MCF 10A (cell line): ENCODE results near the gene PDE2A. TPM values are rescaled to one million over a fixed set of nuclear protein-coding genes. Genes with fewer than 3 reads are reported as not detected.

Experiments used
- BruUV-seq: library from RNA; stranded (reverse); fragments of 400-500 nt; replicated peaks from 2 replicates; lab custom pipeline; 2021; lab: Mats Ljungman, UMichigan
- CTCF ChIA-PET: fragments of 300-600 bp; sonication (Branson Sonifier 250); formaldehyde crosslinking; extraction: SDS; loops from one replicate; lab custom pipeline; 2021; ENCODE audit warnings: antibody characterized with exemption, inconsistent platforms; lab: Yijun Ruan, JAX
- POLR2A ChIA-PET: fragments of 300-600, 350-650 bp; sonication (Branson Sonifier 250); formaldehyde crosslinking; extraction: SDS; loops from one replicate; lab custom pipeline; 2020; ENCODE audit warnings: antibody characterized with exemption, inconsistent platforms; lab: Yijun Ruan, JAX
- DNase-seq: peaks from one replicate; pipeline ENCODE4 v3.0.0-alpha.2; 2018; ENCODE audit not compliant: unreplicated experiment
- H3K27ac Mint-ChIP-seq: one replicate; pipeline ENCODE4 v1.8.0; 2022; ENCODE audit warnings: mild to moderate bottlenecking, low read depth, mixed read lengths; ENCODE audit not compliant: unreplicated experiment
- H3K27me3 Mint-ChIP-seq: one replicate; pipeline ENCODE4 v1.8.0; 2022; ENCODE audit warnings: mixed read lengths; ENCODE audit not compliant: insufficient read depth, unreplicated experiment
- H3K36me3 Mint-ChIP-seq: one replicate; pipeline ENCODE4 v1.8.0; 2022; ENCODE audit warnings: mild to moderate bottlenecking, moderate library complexity, mixed read lengths; ENCODE audit not compliant: insufficient read depth, unreplicated experiment
- H3K4me1 Mint-ChIP-seq: one replicate; pipeline ENCODE4 v1.8.0; 2022; ENCODE audit warnings: mixed read lengths; ENCODE audit not compliant: insufficient read depth, unreplicated experiment
- H3K4me3 Mint-ChIP-seq: one replicate; pipeline ENCODE4 v1.8.0; 2022; ENCODE audit warnings: mild to moderate bottlenecking, moderate library complexity, mixed read lengths; ENCODE audit not compliant: unreplicated experiment
- H3K9me3 Mint-ChIP-seq: one replicate; pipeline ENCODE4 v1.8.0; 2022; ENCODE audit warnings: mixed read lengths; ENCODE audit not compliant: unreplicated experiment
- intact Hi-C: fragments of 100-400 bp; cut with micrococcal nuclease; formaldehyde crosslinking; loops from 2 replicates; pipeline ENCODE4 v1.14.1; 2022
- total RNA-seq: library from RNA; stranded (reverse); gene quantifications from 2 replicates; pipeline ENCODE4 v1.2.3, GENCODE V29; 2022
- TF ChIP-seq, protein P1 (sequence below): fragments of 200-600 bp; IDR thresholded peaks from one replicate; pipeline ENCODE4 v1.8.0; 2022; ENCODE audit warnings: antibody characterized with exemption, mild to moderate bottlenecking; ENCODE audit not compliant: unreplicated experiment

PDE2A gene
- total RNA-seq, 1 experiment from 2014 or later: 1.9 TPM

DNA sequence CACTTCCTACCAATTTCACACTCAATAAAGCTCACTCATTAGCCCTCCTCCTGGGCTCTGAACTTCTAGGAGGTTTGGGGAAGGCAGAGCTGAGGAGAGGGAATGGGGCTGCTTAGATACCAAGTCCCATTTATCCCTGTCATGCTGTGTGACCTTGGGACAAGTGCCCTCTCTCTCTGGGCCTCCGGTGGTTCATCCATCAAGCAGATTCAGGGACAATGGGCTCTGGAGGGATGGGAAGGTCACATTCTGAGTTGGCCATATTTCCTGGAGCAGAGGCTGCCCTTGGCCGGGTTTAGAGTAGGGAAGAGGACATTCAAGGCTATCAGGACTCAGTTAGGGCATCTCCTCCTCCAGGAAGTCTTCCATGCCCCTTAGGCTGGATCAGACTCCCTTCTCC is 66.7 kb downstream of the PDE2A start:
- Mint-ChIP-seq H3K4me1 (no peaks in the 10 kb centered on the region), H3K4me3 (no peak overlapping the region), H3K9me3 (no peaks in the 10 kb centered on the region), H3K27me3 (peaks cover 62% of the 10 kb centered on the region), H3K36me3 (peaks cover 5% of the 10 kb centered on the region), H3K27ac (no peak overlapping the region)
- TF ChIP-seq, protein P1, sequence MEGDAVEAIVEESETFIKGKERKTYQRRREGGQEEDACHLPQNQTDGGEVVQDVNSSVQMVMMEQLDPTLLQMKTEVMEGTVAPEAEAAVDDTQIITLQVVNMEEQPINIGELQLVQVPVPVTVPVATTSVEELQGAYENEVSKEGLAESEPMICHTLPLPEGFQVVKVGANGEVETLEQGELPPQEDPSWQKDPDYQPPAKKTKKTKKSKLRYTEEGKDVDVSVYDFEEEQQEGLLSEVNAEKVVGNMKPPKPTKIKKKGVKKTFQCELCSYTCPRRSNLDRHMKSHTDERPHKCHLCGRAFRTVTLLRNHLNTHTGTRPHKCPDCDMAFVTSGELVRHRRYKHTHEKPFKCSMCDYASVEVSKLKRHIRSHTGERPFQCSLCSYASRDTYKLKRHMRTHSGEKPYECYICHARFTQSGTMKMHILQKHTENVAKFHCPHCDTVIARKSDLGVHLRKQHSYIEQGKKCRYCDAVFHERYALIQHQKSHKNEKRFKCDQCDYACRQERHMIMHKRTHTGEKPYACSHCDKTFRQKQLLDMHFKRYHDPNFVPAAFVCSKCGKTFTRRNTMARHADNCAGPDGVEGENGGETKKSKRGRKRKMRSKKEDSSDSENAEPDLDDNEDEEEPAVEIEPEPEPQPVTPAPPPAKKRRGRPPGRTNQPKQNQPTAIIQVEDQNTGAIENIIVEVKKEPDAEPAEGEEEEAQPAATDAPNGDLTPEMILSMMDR: no peak
- POLR2A ChIA-PET: interaction anchor here (0.7 kb wide), 3 partner anchors 22 to 1067 kb away, joined by 3 to 4 read pairs (median 3); no protein-coding TSS in a partner anchor
- intact Hi-C loops: no loop called here
- no TSS peak for BruUV-seq
- DNase-seq: no peak
- CTCF ChIA-PET: no interaction called here

DNA sequence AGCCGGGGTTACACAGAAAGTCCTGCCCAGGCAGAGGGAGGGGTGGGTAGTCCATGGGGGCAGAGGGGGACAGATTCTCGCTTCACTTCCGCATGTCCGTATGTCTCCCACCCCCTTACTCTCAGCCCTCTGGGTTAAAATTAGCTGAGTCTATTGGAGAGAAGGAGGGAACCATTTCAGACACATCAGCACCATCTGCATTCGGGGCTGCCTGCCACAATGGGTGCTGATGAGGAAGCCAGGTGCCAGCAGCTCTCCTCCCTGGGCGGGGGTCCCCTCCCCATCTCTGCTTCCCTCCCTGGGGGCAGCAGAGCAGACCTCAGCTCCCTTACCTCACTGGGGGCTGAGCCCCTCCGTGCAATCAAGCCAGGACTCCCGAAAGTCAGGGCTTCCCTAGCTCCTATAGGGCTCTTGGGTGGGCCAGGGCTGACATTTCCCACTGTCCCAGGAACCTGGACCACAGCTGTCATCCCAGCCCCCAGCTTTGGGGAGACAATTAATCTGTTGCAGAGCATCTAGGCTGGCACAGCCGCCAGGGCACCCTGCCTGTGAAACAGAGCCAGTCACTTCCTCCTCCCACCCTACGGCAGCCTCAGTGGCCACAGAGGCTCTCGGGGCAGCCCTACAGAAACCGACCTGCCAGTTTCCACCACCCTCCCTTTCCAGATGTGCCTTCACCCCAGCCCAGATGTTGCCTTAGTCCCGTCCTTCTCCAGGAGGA is 67.3 kb downstream of the PDE2A start:
- peaks cover 5% of the 10 kb centered on the region for H3K36me3 Mint-ChIP-seq

GRCh38 chr11:72605973-72606747 is 68.1 kb downstream of the PDE2A start:
- TF ChIP-seq, protein P1: no peak
- CTCF ChIA-PET: interaction anchor here (0.6 to 4.6 kb wide), 4 partner anchors 20 to 93 kb away, joined by 3 to 15 read pairs (median 3); no protein-coding TSS in a partner anchor
- Mint-ChIP-seq H3K4me3 (no peak overlapping the region), H3K4me1 (no peaks in the 10 kb centered on the region), H3K36me3 (peaks cover 5% of the 10 kb centered on the region), H3K27ac (no peak overlapping the region), H3K9me3 (no peaks in the 10 kb centered on the region), H3K27me3 (peaks cover 48% of the 10 kb centered on the region)
- no peak for DNase-seq
- POLR2A ChIA-PET: interaction anchor here (0.6 kb wide), 2 partner anchors 78 to 106 kb away, joined by 3 read pairs; no protein-coding TSS in a partner anchor
- intact Hi-C loops: no loop called here
- no TSS peak for BruUV-seq

More for the DNA sequence above, 67.3 kb downstream of the PDE2A start:
- Mint-ChIP-seq H3K27ac (no peak overlapping the region), H3K27me3 (peaks cover 56% of the 10 kb centered on the region), H3K9me3 (no peaks in the 10 kb centered on the region), H3K4me1 (no peaks in the 10 kb centered on the region), H3K4me3 (no peak overlapping the region)
- ChIA-PET CTCF (interaction anchor here (4.6 kb wide), 1 partner anchor 21 kb away, joined by 15 read pairs; no protein-coding TSS in a partner anchor), POLR2A (interaction anchor here (0.6 to 0.7 kb wide), 3 partner anchors 22 to 145 kb away, joined by 3 to 4 read pairs (median 3); no protein-coding TSS in a partner anchor)
- DNase-seq: no peak
- no TSS peak for BruUV-seq
- intact Hi-C loops: no loop called here
- TF ChIP-seq, protein P1: no peak

DNA sequence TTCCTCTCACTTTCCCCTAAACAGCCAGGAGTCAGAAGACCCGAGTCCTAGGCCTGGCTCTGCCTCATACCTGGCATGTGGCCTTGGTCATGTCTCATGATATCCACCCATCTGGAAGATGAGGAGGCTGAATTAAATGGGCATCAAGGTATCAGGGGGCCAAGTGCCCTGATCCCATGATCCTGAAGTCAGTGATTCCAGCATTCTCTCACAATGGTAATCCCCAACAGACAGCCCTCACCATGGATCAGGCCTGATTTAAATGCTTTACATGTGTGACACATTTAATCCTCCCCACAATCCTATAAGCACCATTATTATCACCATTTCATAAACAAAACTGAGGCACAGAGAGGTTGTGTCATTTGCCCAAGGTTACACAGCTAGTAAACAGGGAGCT is 70.0 kb downstream of the PDE2A start:
- Mint-ChIP-seq H3K27ac (no peak overlapping the region), H3K36me3 (peaks cover 5% of the 10 kb centered on the region), H3K4me1 (peaks cover 8% of the 10 kb centered on the region), H3K4me3 (no peak overlapping the region), H3K27me3 (peaks cover 45% of the 10 kb centered on the region), H3K9me3 (no peaks in the 10 kb centered on the region)
- intact Hi-C loops: no loop called here
- CTCF ChIA-PET: interaction anchor here (4.6 kb wide), 1 partner anchor 18 kb away, joined by 15 read pairs; no protein-coding TSS in a partner anchor
- no TSS peak for BruUV-seq
- POLR2A ChIA-PET: no interaction called here
- TF ChIP-seq, protein P1: no peak
- no peak for DNase-seq
